Vagina (tissue), 2 donors: Measurements from ENCODE around the gene ROR1.

Experiments used
- POLR2A ChIP-seq, 2 donors: fragments of 450-650 bp; IDR thresholded peaks; one replicate each; pipeline ENCODE4 v1.6.1; 2017; ENCODE audit warnings: antibody characterized with exemption in 2 of 2, mild to moderate bottlenecking in 2 of 2, moderate library complexity in 2 of 2
- POLR2AphosphoS5 ChIP-seq, 2 donors: sonication (generic); formaldehyde crosslinking; IDR thresholded peaks; one replicate each; pipeline ENCODE4 v1.9.0; 2017; ENCODE audit warnings: antibody characterized with exemption in 2 of 2, mild to moderate bottlenecking in 2 of 2, low read depth in 1 of 2; ENCODE audit not compliant: insufficient read depth in 1 of 2
- TF ChIP-seq, protein P1 (sequence below), 3 experiments: fragments of 450-650 bp in 2 of 3; fragments of 200-600 bp in 1 of 3; sonication (generic) in 1 of 3; IDR thresholded peaks; one replicate each; pipeline ENCODE4 v1.5.1; 2017 to 2019; ENCODE audit warnings: antibody characterized with exemption in 3 of 3, mild to moderate bottlenecking in 2 of 3, moderate library complexity in 2 of 3

DNA sequence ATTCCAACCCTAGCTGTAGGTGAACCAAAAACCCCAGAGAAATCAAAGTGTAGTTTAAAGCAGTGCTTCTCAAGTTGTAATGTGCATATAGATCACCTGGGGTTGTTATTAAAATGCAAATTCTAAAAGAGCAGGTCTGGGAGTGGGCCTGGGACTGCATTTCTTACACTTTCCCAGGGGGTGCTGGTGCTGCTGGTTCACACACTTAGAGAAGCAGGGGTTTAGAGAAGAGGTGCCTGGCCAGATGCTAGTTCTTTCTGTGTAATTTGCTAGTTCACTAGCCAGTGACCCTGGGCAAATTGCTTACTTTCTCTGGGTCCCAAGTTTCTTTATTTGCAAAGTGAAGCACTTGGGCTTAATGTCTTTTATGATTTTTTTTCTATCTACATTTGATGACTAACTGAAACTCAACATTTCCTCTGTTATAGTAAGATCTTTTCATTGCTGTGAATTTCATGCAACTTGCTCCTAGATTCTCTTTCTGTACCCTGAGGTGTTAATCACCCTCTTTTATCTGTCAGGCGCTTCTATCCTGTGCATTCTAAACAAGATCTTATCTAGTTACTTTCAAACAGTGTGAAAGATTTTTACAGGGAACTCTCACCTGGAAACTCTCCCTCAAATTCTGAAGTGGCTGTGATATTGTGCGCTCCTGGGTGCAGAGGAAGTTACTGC lies 287.8 kb downstream of the ROR1 start:
- TF ChIP-seq POLR2A (IDR thresholded peaks at IDR 0.05) = no peak
- TF ChIP-seq, protein P1, sequence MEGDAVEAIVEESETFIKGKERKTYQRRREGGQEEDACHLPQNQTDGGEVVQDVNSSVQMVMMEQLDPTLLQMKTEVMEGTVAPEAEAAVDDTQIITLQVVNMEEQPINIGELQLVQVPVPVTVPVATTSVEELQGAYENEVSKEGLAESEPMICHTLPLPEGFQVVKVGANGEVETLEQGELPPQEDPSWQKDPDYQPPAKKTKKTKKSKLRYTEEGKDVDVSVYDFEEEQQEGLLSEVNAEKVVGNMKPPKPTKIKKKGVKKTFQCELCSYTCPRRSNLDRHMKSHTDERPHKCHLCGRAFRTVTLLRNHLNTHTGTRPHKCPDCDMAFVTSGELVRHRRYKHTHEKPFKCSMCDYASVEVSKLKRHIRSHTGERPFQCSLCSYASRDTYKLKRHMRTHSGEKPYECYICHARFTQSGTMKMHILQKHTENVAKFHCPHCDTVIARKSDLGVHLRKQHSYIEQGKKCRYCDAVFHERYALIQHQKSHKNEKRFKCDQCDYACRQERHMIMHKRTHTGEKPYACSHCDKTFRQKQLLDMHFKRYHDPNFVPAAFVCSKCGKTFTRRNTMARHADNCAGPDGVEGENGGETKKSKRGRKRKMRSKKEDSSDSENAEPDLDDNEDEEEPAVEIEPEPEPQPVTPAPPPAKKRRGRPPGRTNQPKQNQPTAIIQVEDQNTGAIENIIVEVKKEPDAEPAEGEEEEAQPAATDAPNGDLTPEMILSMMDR (IDR thresholded peaks at IDR 0.05) = no peak
- no peak for TF ChIP-seq POLR2AphosphoS5 (IDR thresholded peaks at IDR 0.05; ENCODE audit: insufficient read depth in 1 of 2, low read depth in 1 of 2)
